SK-N-SH treated with all-trans-retinoic acid at 6 μM for 48 hours (cell line): ENCODE data around the gene AEBP1.

Experiments
- ATAC-seq: fragments of 200-7000 bp; cut with Tn5 transposase; 3 replicates; pipeline ENCODE4 v1.9.1; 2020; ENCODE audit warnings: mild to moderate bottlenecking, moderate library complexity
- ARNTL ChIP-seq: fragments of 450-650 bp; formaldehyde crosslinking; IDR thresholded peaks from 2 replicates; pipeline ENCODE4 v1.5.0; 2020; ENCODE audit warnings: low read depth, mild to moderate bottlenecking, moderate library complexity, borderline replicate concordance
- BACH2 ChIP-seq: fragments of 250-450 bp; sonication (Bioruptor Pico); IDR thresholded peaks from 2 replicates; pipeline ENCODE4 v1.9.0; 2021; ENCODE audit warnings: mild to moderate bottlenecking, borderline replicate concordance
- CREB5 ChIP-seq: fragments of 250-450 bp; sonication (Bioruptor Pico); IDR thresholded peaks from 2 replicates; pipeline ENCODE4 v1.5.1; 2020; ENCODE audit warnings: low read depth, mild to moderate bottlenecking, moderate library complexity
- CSDC2 ChIP-seq: fragments of 250-450 bp; sonication (Bioruptor Pico); IDR thresholded peaks from 2 replicates; pipeline ENCODE4 v1.5.0; 2020; ENCODE audit warnings: mild to moderate bottlenecking, moderate library complexity
- ESRRG ChIP-seq: fragments of 250-450 bp; sonication (Bioruptor Pico); IDR thresholded peaks from 2 replicates; pipeline ENCODE4 v1.6.1; 2021; ENCODE audit warnings: mild to moderate bottlenecking
- GLIS3 ChIP-seq: fragments of 250-450 bp; sonication (Bioruptor Pico); IDR thresholded peaks from 2 replicates; pipeline ENCODE4 v1.5.0; 2020; ENCODE audit warnings: mild to moderate bottlenecking, moderate library complexity
- ISL1 ChIP-seq: fragments of 250-450 bp; sonication (Bioruptor Pico); IDR thresholded peaks from 2 replicates; pipeline ENCODE4 v2.1.2; 2022; ENCODE audit warnings: mild to moderate bottlenecking, moderate library complexity
- OSR1 ChIP-seq: fragments of 250-450 bp; sonication (Bioruptor Pico); IDR thresholded peaks from 2 replicates; pipeline ENCODE4 v1.8.0; 2022; ENCODE audit warnings: moderate library complexity, mild to moderate bottlenecking, inconsistent platforms
- PPARA ChIP-seq: fragments of 250-450 bp; sonication (Bioruptor Pico); IDR thresholded peaks from 2 replicates; pipeline ENCODE4 v1.5.0; 2020; ENCODE audit warnings: mild to moderate bottlenecking, borderline replicate concordance
- RARB ChIP-seq: fragments of 250-450 bp; sonication (Bioruptor Pico); IDR thresholded peaks from 2 replicates; pipeline ENCODE4 v1.8.0; 2021; ENCODE audit warnings: mild to moderate bottlenecking, moderate library complexity
- SNAI2 ChIP-seq: fragments of 250-450 bp; sonication (Bioruptor Pico); IDR thresholded peaks from 2 replicates; pipeline ENCODE4 v1.5.0; 2020; ENCODE audit warnings: mild to moderate bottlenecking, moderate library complexity
- TCF4 ChIP-seq: fragments of 250-450 bp; sonication (Bioruptor Pico); IDR thresholded peaks from 2 replicates; pipeline ENCODE4 v1.8.0; 2021; ENCODE audit warnings: mild to moderate bottlenecking, moderate library complexity, borderline replicate concordance
- ZC3H10 ChIP-seq: fragments of 250-450 bp; sonication (Bioruptor Pico); IDR thresholded peaks from 2 replicates; pipeline ENCODE4 v1.5.1; 2021; ENCODE audit warnings: mild to moderate bottlenecking, moderate library complexity
- ZFP3 ChIP-seq: fragments of 250-450 bp; sonication (Bioruptor Pico); IDR thresholded peaks from 2 replicates; pipeline ENCODE4 v1.5.0; 2020; ENCODE audit warnings: mild to moderate bottlenecking, moderate library complexity
- ZFP30 ChIP-seq: fragments of 450-650 bp; formaldehyde crosslinking; IDR thresholded peaks from 2 replicates; pipeline ENCODE4 v1.5.0; 2022; ENCODE audit warnings: mild to moderate bottlenecking, moderate library complexity
- ZNF565 ChIP-seq: fragments of 450-650 bp; formaldehyde crosslinking; conservative IDR thresholded peaks from 2 replicates; pipeline ENCODE4 v1.5.0; 2020; ENCODE audit warnings: low read depth, mild to moderate bottlenecking, moderate library complexity
- ZNF70 ChIP-seq: fragments of 450-650 bp; formaldehyde crosslinking; IDR thresholded peaks from 2 replicates; pipeline ENCODE4 v1.5.0; 2020; ENCODE audit warnings: mild to moderate bottlenecking, moderate library complexity
- ZNF8 ChIP-seq: fragments of 450-650 bp; formaldehyde crosslinking; IDR thresholded peaks from 2 replicates; pipeline ENCODE4 v1.5.0; 2020; ENCODE audit warnings: mild to moderate bottlenecking, moderate library complexity
- TF ChIP-seq, protein P1 (sequence below): fragments of 250-450 bp; sonication (Bioruptor Pico); IDR thresholded peaks from 2 replicates; pipeline ENCODE4 v1.5.1; 2021; ENCODE audit warnings: mild to moderate bottlenecking, moderate library complexity
- TF ChIP-seq, protein P2 (sequence below): fragments of 250-450 bp; sonication (Bioruptor Pico); IDR thresholded peaks from 2 replicates; pipeline ENCODE4 v1.8.0; 2020; ENCODE audit warnings: mild to moderate bottlenecking, moderate library complexity, borderline replicate concordance
- TF ChIP-seq, protein P3 (sequence below): fragments of 250-450 bp; sonication (Bioruptor Pico); IDR thresholded peaks from 2 replicates; pipeline ENCODE4 v1.8.0; 2021; ENCODE audit warnings: low read depth, mild to moderate bottlenecking, moderate library complexity, borderline replicate concordance
- TF ChIP-seq, protein P4 (sequence below): fragments of 250-450 bp; sonication (Bioruptor Pico); IDR thresholded peaks from 2 replicates; pipeline ENCODE4 v1.5.0; 2020; ENCODE audit warnings: mild to moderate bottlenecking, moderate library complexity

The AEBP1 gene

GRCh38 chr7:44119829-44120380 lies 15.8 kb downstream of the AEBP1 start:
- no peak for ATAC-seq
- TF ChIP-seq ISL1 (CRISPR knock-in tag) = no peak
- TF ChIP-seq TCF4 = no peak
- TF ChIP-seq ARNTL (CRISPR knock-in tag) = no peak
- TF ChIP-seq BACH2 (CRISPR knock-in tag) = no peak
- TF ChIP-seq GLIS3 = no peak
- TF ChIP-seq, protein P1, sequence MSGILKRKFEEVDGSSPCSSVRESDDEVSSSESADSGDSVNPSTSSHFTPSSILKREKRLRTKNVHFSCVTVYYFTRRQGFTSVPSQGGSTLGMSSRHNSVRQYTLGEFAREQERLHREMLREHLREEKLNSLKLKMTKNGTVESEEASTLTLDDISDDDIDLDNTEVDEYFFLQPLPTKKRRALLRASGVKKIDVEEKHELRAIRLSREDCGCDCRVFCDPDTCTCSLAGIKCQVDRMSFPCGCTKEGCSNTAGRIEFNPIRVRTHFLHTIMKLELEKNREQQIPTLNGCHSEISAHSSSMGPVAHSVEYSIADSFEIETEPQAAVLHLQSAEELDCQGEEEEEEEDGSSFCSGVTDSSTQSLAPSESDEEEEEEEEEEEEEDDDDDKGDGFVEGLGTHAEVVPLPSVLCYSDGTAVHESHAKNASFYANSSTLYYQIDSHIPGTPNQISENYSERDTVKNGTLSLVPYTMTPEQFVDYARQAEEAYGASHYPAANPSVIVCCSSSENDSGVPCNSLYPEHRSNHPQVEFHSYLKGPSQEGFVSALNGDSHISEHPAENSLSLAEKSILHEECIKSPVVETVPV (CRISPR knock-in tag) = no peak
- TF ChIP-seq ZNF70 (CRISPR knock-in tag) = no peak
- no peak for TF ChIP-seq ZNF8 (CRISPR knock-in tag)
- no peak for TF ChIP-seq SNAI2 (CRISPR knock-in tag)
- TF ChIP-seq ZC3H10 (CRISPR knock-in tag) = no peak
- TF ChIP-seq ZFP3 (CRISPR knock-in tag) = no peak
- TF ChIP-seq PPARA (CRISPR knock-in tag) = no peak
- TF ChIP-seq, protein P2, sequence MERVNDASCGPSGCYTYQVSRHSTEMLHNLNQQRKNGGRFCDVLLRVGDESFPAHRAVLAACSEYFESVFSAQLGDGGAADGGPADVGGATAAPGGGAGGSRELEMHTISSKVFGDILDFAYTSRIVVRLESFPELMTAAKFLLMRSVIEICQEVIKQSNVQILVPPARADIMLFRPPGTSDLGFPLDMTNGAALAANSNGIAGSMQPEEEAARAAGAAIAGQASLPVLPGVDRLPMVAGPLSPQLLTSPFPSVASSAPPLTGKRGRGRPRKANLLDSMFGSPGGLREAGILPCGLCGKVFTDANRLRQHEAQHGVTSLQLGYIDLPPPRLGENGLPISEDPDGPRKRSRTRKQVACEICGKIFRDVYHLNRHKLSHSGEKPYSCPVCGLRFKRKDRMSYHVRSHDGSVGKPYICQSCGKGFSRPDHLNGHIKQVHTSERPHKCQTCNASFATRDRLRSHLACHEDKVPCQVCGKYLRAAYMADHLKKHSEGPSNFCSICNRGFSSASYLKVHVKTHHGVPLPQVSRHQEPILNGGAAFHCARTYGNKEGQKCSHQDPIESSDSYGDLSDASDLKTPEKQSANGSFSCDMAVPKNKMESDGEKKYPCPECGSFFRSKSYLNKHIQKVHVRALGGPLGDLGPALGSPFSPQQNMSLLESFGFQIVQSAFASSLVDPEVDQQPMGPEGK (CRISPR knock-in tag) = no peak
- no peak for TF ChIP-seq CREB5 (CRISPR knock-in tag)
- TF ChIP-seq RARB (CRISPR knock-in tag) = no peak
- no peak for TF ChIP-seq ESRRG
- TF ChIP-seq ZNF565 (CRISPR knock-in tag) = no peak
- TF ChIP-seq, protein P3, sequence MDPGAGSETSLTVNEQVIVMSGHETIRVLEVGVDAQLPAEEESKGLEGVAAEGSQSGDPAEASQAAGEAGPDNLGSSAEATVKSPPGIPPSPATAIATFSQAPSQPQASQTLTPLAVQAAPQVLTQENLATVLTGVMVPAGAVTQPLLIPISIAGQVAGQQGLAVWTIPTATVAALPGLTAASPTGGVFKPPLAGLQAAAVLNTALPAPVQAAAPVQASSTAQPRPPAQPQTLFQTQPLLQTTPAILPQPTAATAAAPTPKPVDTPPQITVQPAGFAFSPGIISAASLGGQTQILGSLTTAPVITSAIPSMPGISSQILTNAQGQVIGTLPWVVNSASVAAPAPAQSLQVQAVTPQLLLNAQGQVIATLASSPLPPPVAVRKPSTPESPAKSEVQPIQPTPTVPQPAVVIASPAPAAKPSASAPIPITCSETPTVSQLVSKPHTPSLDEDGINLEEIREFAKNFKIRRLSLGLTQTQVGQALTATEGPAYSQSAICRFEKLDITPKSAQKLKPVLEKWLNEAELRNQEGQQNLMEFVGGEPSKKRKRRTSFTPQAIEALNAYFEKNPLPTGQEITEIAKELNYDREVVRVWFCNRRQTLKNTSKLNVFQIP (CRISPR knock-in tag) = no peak
- TF ChIP-seq, protein P4, sequence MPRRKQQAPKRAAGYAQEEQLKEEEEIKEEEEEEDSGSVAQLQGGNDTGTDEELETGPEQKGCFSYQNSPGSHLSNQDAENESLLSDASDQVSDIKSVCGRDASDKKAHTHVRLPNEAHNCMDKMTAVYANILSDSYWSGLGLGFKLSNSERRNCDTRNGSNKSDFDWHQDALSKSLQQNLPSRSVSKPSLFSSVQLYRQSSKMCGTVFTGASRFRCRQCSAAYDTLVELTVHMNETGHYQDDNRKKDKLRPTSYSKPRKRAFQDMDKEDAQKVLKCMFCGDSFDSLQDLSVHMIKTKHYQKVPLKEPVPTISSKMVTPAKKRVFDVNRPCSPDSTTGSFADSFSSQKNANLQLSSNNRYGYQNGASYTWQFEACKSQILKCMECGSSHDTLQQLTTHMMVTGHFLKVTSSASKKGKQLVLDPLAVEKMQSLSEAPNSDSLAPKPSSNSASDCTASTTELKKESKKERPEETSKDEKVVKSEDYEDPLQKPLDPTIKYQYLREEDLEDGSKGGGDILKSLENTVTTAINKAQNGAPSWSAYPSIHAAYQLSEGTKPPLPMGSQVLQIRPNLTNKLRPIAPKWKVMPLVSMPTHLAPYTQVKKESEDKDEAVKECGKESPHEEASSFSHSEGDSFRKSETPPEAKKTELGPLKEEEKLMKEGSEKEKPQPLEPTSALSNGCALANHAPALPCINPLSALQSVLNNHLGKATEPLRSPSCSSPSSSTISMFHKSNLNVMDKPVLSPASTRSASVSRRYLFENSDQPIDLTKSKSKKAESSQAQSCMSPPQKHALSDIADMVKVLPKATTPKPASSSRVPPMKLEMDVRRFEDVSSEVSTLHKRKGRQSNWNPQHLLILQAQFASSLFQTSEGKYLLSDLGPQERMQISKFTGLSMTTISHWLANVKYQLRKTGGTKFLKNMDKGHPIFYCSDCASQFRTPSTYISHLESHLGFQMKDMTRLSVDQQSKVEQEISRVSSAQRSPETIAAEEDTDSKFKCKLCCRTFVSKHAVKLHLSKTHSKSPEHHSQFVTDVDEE = no peak
- no peak for TF ChIP-seq CSDC2 (CRISPR knock-in tag)

- ATAC-seq = no peak
- TF ChIP-seq BACH2 (CRISPR knock-in tag) (no peak), OSR1 (CRISPR knock-in tag) (no peak), CSDC2 (CRISPR knock-in tag) (no peak), CREB5 (CRISPR knock-in tag) (no peak), ZFP3 (CRISPR knock-in tag) (no peak), ZNF70 (CRISPR knock-in tag) (no peak), ZNF565 (CRISPR knock-in tag) (no peak), ZC3H10 (CRISPR knock-in tag) (no peak), ESRRG (no peak), ZFP30 (no peak), RARB (CRISPR knock-in tag) (no peak), TCF4 (no peak)
- TF ChIP-seq, protein P1 (CRISPR knock-in tag) = no peak
- TF ChIP-seq, protein P4 = no peak
- TF ChIP-seq, protein P3 (CRISPR knock-in tag) = no peak
Measured at GRCh38 chr7:44120395-44120794, 16.2 kb downstream of the AEBP1 start.
